Neural cell (in vitro differentiated cells): Measurements from ENCODE around the gene HBE1. TPM values are rescaled to one million over a fixed set of nuclear protein-coding genes. Genes with fewer than 3 reads are reported as not detected.

Experiments used
- H2AFZ ChIP-seq: fragments of 200-600, 300-800 bp; sonication (generic), shearing (Covaris generic); 2 replicates; pipeline ENCODE4 v1.6.0; 2014; ENCODE audit warnings: low read depth, mild to moderate bottlenecking, antibody characterized with exemption, low read length, moderate library complexity
- H3F3A ChIP-seq: fragments of 200-600 bp; shearing (Covaris generic); 2 replicates; pipeline ENCODE4 v1.6.1; 2016; ENCODE audit warnings: mild to moderate bottlenecking, moderate library complexity, mixed read lengths, antibody characterized with exemption, low read length; ENCODE audit not compliant: insufficient read depth, poor library complexity, severe bottlenecking
- H3K27ac ChIP-seq: fragments of 200-600, 300-800 bp; sonication (generic), shearing (Covaris generic); 2 replicates; pipeline ENCODE4 v1.5.1; 2014; ENCODE audit warnings: mild to moderate bottlenecking, low read length, moderate library complexity
- H3K27me3 ChIP-seq: fragments of 300-800, 200-600 bp; sonication (generic), shearing (Covaris generic); 2 replicates; pipeline ENCODE4 v1.6.0; 2014; ENCODE audit warnings: mild to moderate bottlenecking, low read depth, low read length, moderate library complexity; ENCODE audit not compliant: insufficient read depth
- H3K36me3 ChIP-seq: fragments of 300-800, 200-600 bp; sonication (generic), shearing (Covaris generic); 2 replicates; pipeline ENCODE4 v1.5.1; 2014; ENCODE audit warnings: mild to moderate bottlenecking, antibody characterized with exemption, low read length, moderate library complexity; ENCODE audit not compliant: insufficient read depth
- H3K4me2 ChIP-seq: fragments of 300-800, 200-600 bp; sonication (generic), shearing (Covaris generic); 2 replicates; pipeline ENCODE4 v1.6.0; 2014; ENCODE audit warnings: mild to moderate bottlenecking, low read length
- H3K4me3 ChIP-seq: fragments of 300-800, 200-600 bp; sonication (generic), shearing (Covaris generic); 2 replicates; pipeline ENCODE4 v1.5.1; 2014; ENCODE audit warnings: mild to moderate bottlenecking, low read length, moderate library complexity
- H3K79me2 ChIP-seq: fragments of 200-600 bp; shearing (Covaris generic); replicated peaks from 2 replicates; pipeline ENCODE4 v1.6.0; 2014; ENCODE audit warnings: mild to moderate bottlenecking, low read length, moderate library complexity; ENCODE audit not compliant: insufficient read depth
- H3K9ac ChIP-seq: fragments of 300-800, 200-600 bp; sonication (generic), shearing (Covaris generic); 2 replicates; pipeline ENCODE4 v1.6.1; 2016; ENCODE audit warnings: mild to moderate bottlenecking, low read length, mixed read lengths
- H3K9me2 ChIP-seq: fragments of 200-600 bp; shearing (Covaris generic); 2 replicates; pipeline ENCODE4 v1.6.1; 2016; ENCODE audit warnings: mild to moderate bottlenecking, low read length, mixed read lengths; ENCODE audit not compliant: insufficient read depth
- H3K9me3 ChIP-seq: fragments of 200-600, 300-800 bp; sonication (generic), shearing (Covaris generic); 2 replicates; pipeline ENCODE4 v1.6.1; 2016; ENCODE audit warnings: mild to moderate bottlenecking, mixed run types, low read length, moderate library complexity, mixed read lengths
- H4K20me1 ChIP-seq: fragments of 200-600 bp; shearing (Covaris generic); 2 replicates; pipeline ENCODE4 v1.6.1; 2016; ENCODE audit warnings: mild to moderate bottlenecking, mixed run types; ENCODE audit not compliant: insufficient read depth
- EP300 ChIP-seq: fragments of 450-650 bp; conservative IDR thresholded peaks from 2 replicates; pipeline ENCODE4 v1.6.1; 2014; ENCODE audit warnings: antibody characterized with exemption, mild to moderate bottlenecking, moderate library complexity; ENCODE audit not compliant: poor library complexity, severe bottlenecking
- EZH2 ChIP-seq: fragments of 200-600, 300-800 bp; shearing (Covaris generic), sonication (generic); IDR thresholded peaks from 2 replicates; pipeline ENCODE4 v1.6.1; 2014; ENCODE audit warnings: antibody characterized with exemption, low read length, borderline replicate concordance, mild to moderate bottlenecking; ENCODE audit not compliant: insufficient read depth, poor library complexity, severe bottlenecking
- MXI1 ChIP-seq: fragments of 450-650 bp; conservative IDR thresholded peaks from 2 replicates; pipeline ENCODE4 v1.6.1; 2014; ENCODE audit warnings: antibody characterized with exemption, mild to moderate bottlenecking; ENCODE audit not compliant: poor library complexity, severe bottlenecking
- POLR2AphosphoS5 ChIP-seq: IDR thresholded peaks from 2 replicates; pipeline ENCODE4 v1.6.1; 2012
- RAD21 ChIP-seq: fragments of 450-650 bp; conservative IDR thresholded peaks from 2 replicates; pipeline ENCODE4 v1.6.1; 2014; ENCODE audit warnings: antibody characterized with exemption, mild to moderate bottlenecking, moderate library complexity
- SMC3 ChIP-seq: fragments of 450-650 bp; conservative IDR thresholded peaks from 2 replicates; pipeline ENCODE4 v1.6.1; 2014; ENCODE audit warnings: antibody characterized with exemption, mild to moderate bottlenecking, moderate library complexity; ENCODE audit not compliant: poor library complexity
- TAF1 ChIP-seq: IDR thresholded peaks from 2 replicates; pipeline ENCODE4 v1.6.1; 2012; ENCODE audit warnings: low read depth
- polyA plus RNA-seq: library from polyadenylated mRNA; depleted of rRNA; stranded (reverse); fragments of >200 nt; gene quantifications from 2 replicates; pipeline ENCODE4 v1.2.3, GENCODE V29; 2014
- TF ChIP-seq, protein P1 (sequence below): fragments of 450-650 bp; IDR thresholded peaks from 2 replicates; pipeline ENCODE4 v1.5.1; 2014; ENCODE audit warnings: antibody characterized with exemption, mild to moderate bottlenecking, moderate library complexity; ENCODE audit not compliant: poor library complexity, severe bottlenecking
- TF ChIP-seq, protein P2 (sequence below): IDR thresholded peaks from 2 replicates; pipeline ENCODE4 v1.6.1; 2012; ENCODE audit warnings: borderline replicate concordance

Gene HBE1
- polyA plus RNA-seq, 1 donor from 2014 or later = not detected

DNA sequence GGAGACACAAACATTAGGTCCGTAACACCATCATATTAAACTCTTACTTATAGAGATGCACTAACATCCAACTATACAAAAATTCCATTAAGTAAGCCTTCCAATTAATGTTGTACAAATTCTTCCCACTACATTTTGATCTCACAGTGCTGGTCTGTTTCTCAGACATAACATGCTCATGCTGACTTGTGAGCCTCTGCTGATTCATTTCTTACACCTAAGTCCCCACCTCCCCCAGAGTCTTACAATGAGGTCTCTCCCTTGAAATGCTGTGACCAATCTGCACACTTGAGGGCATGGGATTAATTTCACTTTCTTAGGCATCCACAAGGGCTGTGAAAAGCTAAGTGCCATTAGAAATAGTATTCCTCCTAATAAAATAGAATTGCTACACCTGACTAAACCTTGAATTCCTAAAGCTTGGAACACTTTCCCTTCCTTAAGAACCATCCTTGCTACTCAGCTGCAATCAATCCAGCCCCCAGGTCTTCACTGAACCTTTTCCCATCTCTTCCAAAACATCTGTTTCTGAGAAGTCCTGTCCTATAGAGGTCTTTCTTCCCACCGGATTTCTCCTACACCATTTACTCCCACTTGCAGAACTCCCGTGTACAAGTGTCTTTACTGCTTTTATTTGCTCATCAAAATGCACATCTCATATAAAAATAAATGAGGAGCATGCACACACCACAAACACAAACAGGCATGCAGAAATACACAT, 22.1 kb downstream of the HBE1 start:
- no peak for TF ChIP-seq POLR2AphosphoS5
- no peak for TF ChIP-seq RAD21
- no peak for TF ChIP-seq EZH2
- no peak for TF ChIP-seq SMC3
- TF ChIP-seq, protein P1, sequence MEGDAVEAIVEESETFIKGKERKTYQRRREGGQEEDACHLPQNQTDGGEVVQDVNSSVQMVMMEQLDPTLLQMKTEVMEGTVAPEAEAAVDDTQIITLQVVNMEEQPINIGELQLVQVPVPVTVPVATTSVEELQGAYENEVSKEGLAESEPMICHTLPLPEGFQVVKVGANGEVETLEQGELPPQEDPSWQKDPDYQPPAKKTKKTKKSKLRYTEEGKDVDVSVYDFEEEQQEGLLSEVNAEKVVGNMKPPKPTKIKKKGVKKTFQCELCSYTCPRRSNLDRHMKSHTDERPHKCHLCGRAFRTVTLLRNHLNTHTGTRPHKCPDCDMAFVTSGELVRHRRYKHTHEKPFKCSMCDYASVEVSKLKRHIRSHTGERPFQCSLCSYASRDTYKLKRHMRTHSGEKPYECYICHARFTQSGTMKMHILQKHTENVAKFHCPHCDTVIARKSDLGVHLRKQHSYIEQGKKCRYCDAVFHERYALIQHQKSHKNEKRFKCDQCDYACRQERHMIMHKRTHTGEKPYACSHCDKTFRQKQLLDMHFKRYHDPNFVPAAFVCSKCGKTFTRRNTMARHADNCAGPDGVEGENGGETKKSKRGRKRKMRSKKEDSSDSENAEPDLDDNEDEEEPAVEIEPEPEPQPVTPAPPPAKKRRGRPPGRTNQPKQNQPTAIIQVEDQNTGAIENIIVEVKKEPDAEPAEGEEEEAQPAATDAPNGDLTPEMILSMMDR = no peak
- no peak for TF ChIP-seq TAF1
- no peak for TF ChIP-seq MXI1
- no peak for TF ChIP-seq EP300
- TF ChIP-seq, protein P2, sequence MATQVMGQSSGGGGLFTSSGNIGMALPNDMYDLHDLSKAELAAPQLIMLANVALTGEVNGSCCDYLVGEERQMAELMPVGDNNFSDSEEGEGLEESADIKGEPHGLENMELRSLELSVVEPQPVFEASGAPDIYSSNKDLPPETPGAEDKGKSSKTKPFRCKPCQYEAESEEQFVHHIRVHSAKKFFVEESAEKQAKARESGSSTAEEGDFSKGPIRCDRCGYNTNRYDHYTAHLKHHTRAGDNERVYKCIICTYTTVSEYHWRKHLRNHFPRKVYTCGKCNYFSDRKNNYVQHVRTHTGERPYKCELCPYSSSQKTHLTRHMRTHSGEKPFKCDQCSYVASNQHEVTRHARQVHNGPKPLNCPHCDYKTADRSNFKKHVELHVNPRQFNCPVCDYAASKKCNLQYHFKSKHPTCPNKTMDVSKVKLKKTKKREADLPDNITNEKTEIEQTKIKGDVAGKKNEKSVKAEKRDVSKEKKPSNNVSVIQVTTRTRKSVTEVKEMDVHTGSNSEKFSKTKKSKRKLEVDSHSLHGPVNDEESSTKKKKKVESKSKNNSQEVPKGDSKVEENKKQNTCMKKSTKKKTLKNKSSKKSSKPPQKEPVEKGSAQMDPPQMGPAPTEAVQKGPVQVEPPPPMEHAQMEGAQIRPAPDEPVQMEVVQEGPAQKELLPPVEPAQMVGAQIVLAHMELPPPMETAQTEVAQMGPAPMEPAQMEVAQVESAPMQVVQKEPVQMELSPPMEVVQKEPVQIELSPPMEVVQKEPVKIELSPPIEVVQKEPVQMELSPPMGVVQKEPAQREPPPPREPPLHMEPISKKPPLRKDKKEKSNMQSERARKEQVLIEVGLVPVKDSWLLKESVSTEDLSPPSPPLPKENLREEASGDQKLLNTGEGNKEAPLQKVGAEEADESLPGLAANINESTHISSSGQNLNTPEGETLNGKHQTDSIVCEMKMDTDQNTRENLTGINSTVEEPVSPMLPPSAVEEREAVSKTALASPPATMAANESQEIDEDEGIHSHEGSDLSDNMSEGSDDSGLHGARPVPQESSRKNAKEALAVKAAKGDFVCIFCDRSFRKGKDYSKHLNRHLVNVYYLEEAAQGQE = no peak

DNA sequence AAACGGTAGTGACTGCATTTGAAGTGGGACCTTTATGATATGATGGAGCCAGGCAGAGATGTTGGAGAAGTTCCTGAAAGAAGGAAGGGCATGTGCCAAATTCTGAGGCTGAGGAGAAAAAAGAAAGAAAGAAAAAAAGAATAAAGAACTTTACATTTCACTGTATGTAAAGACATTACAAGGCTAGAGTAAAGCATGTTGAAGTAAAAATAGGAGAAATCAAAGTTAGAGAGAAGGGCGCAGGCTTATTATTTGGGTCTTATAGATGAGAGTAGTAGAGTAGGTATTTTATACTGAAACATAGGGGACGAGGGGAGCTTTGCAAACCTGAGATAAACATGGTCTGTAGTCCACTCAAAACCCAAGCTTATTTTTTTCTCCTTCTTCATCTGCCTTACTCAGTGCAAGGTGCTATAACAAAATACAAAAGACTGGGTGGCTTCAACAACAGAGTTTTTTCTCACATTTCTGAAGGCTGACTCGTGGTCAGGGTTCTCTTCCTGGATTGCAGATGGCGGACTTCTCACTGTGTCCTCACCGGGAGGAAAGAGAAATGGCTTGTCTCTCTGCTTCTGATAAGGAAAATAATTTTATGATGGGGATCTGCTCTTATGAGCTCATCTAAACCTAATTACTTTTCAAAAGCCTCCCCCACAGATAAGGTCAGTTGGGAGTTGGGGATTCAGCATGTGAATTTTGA, 22.8 kb downstream of the HBE1 start:
- TF ChIP-seq TAF1 (no peak), RAD21 (no peak), MXI1 (no peak), EZH2 (no peak), EP300 (no peak), SMC3 (no peak), POLR2AphosphoS5 (no peak)
- TF ChIP-seq, protein P1 = no peak
- TF ChIP-seq, protein P2 = no peak
- H3K27me3 ChIP-seq = no peaks in the 10 kb centered on the region

More for the DNA sequence above, 22.1 kb downstream of the HBE1 start:
- H3K36me3 ChIP-seq = no peaks in the 10 kb centered on the region
- H3K27me3 ChIP-seq = no peaks in the 10 kb centered on the region
- no peak overlapping the region for H3K9ac ChIP-seq
- no peak overlapping the region for H3K27ac ChIP-seq
- no peak overlapping the region for H2AFZ ChIP-seq
- H3K79me2 ChIP-seq = no peaks in the 10 kb centered on the region
- no peak overlapping the region for H3K4me3 ChIP-seq
- no peaks in the 10 kb centered on the region for H4K20me1 ChIP-seq
- no peak overlapping the region for H3K4me2 ChIP-seq
- H3K9me3 ChIP-seq = no peaks in the 10 kb centered on the region
- H3F3A ChIP-seq = no peaks in the 10 kb centered on the region
- H3K9me2 ChIP-seq = no peaks in the 10 kb centered on the region

More for the DNA sequence above, 22.8 kb downstream of the HBE1 start:
- H2AFZ ChIP-seq = no peak overlapping the region
- no peaks in the 10 kb centered on the region for H3F3A ChIP-seq
- H3K4me2 ChIP-seq = no peak overlapping the region
- no peak overlapping the region for H3K4me3 ChIP-seq
- no peaks in the 10 kb centered on the region for H3K36me3 ChIP-seq
- no peaks in the 10 kb centered on the region for H3K9me2 ChIP-seq
- H3K9ac ChIP-seq = no peak overlapping the region
- H4K20me1 ChIP-seq = no peaks in the 10 kb centered on the region
- no peaks in the 10 kb centered on the region for H3K79me2 ChIP-seq
- H3K9me3 ChIP-seq = no peaks in the 10 kb centered on the region
- H3K27ac ChIP-seq = no peak overlapping the region
